Loucy (cell line): Measurements from ENCODE around the gene NCAPD3.

Experiments used
- EZH2phosphoT487 ChIP-seq: fragments of 200-600 bp; IDR thresholded peaks from 2 replicates; pipeline ENCODE4 v1.6.1; 2018; ENCODE audit warnings: antibody characterized with exemption, mild to moderate bottlenecking, moderate library complexity, borderline replicate concordance
- TF ChIP-seq, protein P1 (sequence below): fragments of 200-600 bp; sonication (generic); conservative IDR thresholded peaks from 2 replicates; pipeline ENCODE4 v1.5.1; 2014; ENCODE audit warnings: mild to moderate bottlenecking, antibody characterized with exemption, low read length

GRCh38 chr11:134119094-134119493 is 104.7 kb downstream of the NCAPD3 start:
- TF ChIP-seq EZH2phosphoT487, result no peak
- TF ChIP-seq, protein P1, sequence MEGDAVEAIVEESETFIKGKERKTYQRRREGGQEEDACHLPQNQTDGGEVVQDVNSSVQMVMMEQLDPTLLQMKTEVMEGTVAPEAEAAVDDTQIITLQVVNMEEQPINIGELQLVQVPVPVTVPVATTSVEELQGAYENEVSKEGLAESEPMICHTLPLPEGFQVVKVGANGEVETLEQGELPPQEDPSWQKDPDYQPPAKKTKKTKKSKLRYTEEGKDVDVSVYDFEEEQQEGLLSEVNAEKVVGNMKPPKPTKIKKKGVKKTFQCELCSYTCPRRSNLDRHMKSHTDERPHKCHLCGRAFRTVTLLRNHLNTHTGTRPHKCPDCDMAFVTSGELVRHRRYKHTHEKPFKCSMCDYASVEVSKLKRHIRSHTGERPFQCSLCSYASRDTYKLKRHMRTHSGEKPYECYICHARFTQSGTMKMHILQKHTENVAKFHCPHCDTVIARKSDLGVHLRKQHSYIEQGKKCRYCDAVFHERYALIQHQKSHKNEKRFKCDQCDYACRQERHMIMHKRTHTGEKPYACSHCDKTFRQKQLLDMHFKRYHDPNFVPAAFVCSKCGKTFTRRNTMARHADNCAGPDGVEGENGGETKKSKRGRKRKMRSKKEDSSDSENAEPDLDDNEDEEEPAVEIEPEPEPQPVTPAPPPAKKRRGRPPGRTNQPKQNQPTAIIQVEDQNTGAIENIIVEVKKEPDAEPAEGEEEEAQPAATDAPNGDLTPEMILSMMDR, result no peak
